GM12875 (cell line): ENCODE data around the gene SLC25A53.

Source experiments
- H3K4me3 ChIP-seq: one replicate; pipeline ENCODE4 v1.5.1; 2011; ENCODE audit warnings: low read depth, low read length, control low read depth
- TF ChIP-seq, protein P1 (sequence below): IDR thresholded peaks from 2 replicates; pipeline ENCODE4 v1.5.1; 2011; ENCODE audit warnings: low read depth, mild to moderate bottlenecking, control low read depth, inconsistent platforms, low read length, moderate library complexity, borderline replicate concordance; ENCODE audit not compliant: insufficient read depth

Gene SLC25A53

DNA sequence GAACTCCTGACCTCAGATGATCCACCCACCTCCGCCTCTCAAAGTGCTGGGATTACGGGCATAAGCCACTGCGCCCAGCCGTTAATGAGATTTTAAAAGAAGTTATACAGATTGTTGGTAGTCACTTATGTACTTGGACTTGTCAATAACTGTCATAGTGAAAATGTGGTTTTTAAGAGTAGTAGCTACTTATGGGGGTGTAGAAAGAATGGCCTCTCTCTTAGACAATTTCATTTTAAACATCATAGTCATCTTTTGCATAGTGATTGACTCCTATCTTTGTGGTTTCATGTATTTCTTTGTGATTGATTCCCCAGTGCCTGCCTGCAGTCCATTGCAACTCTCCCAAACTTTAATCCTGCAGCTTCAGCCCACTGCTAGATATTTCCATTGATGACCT lies 26.9 kb upstream of the SLC25A53 start:
- TF ChIP-seq, protein P1, sequence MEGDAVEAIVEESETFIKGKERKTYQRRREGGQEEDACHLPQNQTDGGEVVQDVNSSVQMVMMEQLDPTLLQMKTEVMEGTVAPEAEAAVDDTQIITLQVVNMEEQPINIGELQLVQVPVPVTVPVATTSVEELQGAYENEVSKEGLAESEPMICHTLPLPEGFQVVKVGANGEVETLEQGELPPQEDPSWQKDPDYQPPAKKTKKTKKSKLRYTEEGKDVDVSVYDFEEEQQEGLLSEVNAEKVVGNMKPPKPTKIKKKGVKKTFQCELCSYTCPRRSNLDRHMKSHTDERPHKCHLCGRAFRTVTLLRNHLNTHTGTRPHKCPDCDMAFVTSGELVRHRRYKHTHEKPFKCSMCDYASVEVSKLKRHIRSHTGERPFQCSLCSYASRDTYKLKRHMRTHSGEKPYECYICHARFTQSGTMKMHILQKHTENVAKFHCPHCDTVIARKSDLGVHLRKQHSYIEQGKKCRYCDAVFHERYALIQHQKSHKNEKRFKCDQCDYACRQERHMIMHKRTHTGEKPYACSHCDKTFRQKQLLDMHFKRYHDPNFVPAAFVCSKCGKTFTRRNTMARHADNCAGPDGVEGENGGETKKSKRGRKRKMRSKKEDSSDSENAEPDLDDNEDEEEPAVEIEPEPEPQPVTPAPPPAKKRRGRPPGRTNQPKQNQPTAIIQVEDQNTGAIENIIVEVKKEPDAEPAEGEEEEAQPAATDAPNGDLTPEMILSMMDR = no peak

DNA sequence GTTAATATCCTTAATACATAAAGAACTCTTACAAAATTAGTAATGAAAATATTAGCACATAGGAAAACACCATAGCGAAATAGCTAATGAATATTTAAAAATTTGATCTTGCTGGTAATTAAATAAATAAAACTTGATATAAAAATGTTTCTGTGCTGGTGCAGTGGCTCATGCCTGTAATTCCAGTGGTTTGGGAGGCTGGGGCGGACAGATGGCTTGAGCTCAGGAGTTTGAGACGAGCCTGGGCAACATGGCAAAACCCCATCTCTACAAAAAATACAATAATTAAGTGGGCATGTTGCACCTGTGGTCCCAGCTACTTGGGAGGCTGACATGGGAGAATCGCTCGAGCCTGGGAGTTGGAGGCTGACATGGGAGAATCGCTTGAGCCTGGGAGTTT lies 17.0 kb upstream of the SLC25A53 start:
- H3K4me3 ChIP-seq = no peak overlapping the region
- TF ChIP-seq, protein P1 = no peak

More for the DNA sequence above, 26.9 kb upstream of the SLC25A53 start:
- H3K4me3 ChIP-seq = no peak overlapping the region

DNA sequence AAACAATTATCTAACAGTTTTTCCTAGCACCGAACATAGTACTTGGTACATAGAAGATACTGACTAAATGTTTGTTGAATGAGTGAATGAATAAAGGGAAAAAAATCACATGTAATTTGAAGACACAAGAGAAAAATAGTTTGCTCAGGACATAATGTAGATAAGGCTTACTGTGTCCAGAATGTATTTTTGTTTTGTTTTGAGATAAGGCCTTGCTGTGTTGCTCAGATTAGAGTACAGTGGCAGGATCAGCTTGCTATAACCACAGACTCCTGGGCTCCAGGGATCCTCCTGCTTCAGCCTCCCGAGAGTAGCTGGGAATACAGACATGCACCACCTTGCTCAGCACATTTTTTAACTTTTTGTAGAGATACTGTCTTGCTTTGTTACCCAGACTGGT lies 16.0 kb upstream of the SLC25A53 start:
- H3K4me3 ChIP-seq = no peak overlapping the region
- TF ChIP-seq, protein P1 = no peak

DNA sequence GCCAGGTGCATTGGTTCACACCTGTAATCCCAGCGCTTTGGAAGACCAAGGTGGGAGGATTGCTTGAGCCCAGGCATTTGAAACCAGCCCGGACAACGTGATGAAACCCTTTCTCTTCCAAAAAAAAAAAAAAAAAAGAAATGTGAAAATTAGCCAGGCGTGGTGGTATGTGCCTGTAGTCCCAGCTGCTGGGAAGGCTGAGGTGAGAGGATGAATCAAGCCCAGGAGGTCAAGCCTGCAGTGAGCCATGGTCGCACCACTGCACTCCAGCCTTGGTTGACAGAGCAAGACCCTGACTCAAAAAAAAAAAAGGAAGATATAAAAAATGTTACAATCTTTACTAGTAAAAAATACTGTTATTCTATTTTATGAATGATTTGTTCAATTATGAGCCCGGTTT lies 15.3 kb upstream of the SLC25A53 start:
- TF ChIP-seq, protein P1 = no peak
- H3K4me3 ChIP-seq = no peak overlapping the region

DNA sequence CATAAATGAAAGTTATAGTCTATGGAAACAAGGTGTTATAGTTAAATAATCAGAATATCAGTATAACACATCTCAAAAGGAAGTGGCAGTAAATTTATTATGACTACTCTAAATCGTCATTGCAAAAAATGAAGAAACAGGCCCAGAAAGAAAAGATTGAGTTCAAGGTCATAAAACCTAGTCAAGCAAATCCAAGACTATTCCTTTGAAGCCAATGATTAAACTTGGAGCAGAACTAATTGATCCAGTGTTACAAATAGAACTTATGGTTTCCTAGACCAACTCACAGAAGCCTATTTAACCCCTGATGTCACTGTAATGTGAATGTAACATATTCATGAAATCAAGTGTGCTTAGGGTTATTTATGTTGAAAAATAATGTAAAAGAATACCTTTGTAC lies 11.3 kb upstream of the SLC25A53 start:
- TF ChIP-seq, protein P1 = no peak
- H3K4me3 ChIP-seq = no peak overlapping the region

DNA sequence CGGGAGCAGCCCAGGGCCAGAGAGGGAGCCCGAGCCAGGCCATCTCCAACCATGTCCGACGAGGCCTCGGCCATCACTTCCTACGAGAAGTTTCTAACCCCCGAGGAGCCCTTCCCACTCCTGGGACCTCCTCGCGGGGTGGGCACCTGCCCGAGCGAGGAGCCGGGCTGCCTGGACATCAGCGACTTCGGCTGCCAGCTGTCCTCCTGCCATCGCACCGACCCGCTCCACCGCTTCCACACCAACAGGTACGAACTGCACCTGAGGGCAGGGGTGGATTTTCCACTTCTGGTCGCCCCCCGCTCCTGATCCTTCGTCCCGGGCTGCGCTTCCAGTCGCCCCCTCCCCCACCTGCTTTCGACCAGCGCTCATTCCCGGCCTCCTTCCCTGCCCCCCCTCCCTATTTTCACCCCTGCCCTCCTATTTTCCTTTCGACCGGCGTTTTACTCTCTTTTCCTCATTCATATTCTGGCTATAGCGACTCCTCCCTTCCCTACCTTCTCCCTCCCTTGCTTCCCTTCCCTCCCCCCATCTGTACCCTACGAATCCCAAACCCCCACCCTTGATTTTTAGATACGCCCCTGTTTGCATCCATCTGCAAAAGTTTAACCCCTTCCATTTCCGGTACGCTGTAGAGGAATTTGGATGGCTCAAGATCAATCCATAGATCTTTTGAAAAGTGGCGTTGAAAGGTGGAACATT lies 10.1 kb upstream of the SLC25A53 start:
- peak overlapping the region; percentile 88 for H3K4me3 ChIP-seq
- TF ChIP-seq, protein P1 = no peak
